NCI-H2107 (cell line): ENCODE results near the gene TNFAIP1.
"Not testable (repeated sequence)": the region's sequence is repeated elsewhere in the genome, so short reads cannot be mapped to it uniquely, and the experiment has no call there.

Experiments used
- DNase-seq: peaks from one replicate; lab custom pipeline; 2025; lab: John Stamatoyannopoulos, UW

TNFAIP1 gene

DNA sequence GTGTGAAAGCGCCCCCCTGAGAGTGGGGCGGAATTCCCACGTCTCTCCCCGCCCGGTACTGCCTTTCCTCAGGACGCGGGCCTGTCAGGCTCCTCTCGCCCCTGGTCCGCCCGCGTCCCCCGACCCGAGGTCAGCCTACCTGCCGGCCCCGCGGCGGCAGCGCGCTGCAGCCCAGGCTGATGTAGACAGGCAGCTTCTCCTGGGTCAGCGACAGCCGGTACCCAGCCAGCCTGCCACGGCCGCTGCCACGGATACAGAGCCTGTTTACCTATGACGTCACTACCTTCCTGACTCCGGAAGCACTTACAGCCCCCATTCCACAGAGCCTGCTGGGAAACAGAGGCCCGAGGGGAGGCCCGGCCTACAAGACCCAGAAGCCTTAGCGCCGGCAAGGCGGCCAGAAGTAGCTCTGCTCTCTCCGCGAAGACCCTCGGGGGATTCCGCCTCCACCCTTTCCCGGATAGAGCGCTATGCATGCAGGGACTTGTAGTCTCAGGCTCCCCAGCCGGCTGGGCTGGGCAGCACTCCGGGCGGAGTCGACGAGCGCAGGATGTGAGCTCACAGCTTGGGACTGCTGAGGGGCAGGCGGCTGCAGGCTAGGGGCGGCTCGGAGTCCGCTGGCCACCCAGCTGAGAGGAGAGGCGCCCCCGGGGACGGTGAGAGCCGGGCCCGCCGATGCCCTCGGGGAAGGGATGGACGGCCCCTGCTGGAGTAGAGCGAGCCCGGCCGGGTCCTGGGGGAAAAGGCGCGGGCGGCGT is at the start of gene TNFAIP1, which contains the start of gene IFT20:
TSS of gene TNFAIP1 (plus strand) at position 561 of the 758 bp plus-strand sequence. CDS start 3,761 bp downstream, outside the sequence.
TSS of gene IFT20 (minus strand) at position 272 of the 758 bp plus-strand sequence. CDS start 3,487 bp downstream, outside the sequence.
- peak; percentile 96 for DNase-seq

- no peak for DNase-seq
Measured at GRCh38 chr17:28285965-28286364, 49.6 kb upstream of the TNFAIP1 start.

- no peak for DNase-seq
Measured at GRCh38 chr17:28290703-28291102, 44.9 kb upstream of the TNFAIP1 start.

DNA sequence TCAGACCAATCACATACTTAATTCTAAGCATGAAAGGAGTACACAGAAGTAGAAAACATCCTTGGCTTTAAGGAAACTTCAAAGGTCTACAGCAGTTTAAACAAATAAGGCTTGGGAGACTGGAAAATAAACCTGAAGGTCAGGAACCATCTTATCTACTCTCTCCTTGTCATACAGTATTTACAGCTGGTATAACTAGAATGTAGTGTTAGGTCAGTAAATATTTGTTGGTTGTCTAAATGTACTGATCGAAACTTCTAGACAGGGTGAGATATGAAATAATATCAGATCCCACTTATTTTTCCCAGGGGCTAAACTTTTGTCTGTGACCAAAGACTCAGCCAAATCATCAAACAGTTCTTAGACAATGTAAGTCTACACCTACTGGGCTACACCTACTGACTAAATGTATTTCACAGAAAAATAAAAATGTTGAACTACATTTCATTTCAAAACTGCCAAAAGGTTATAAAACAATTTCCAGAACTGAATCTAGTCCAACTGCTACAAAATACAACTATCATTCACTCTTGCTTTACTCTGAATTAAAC is 43.7 kb upstream of the TNFAIP1 start:
- DNase-seq = no peak

GRCh38 chr17:28292878-28293277 is 42.7 kb upstream of the TNFAIP1 start:
- DNase-seq = not testable (repeated sequence)

DNA sequence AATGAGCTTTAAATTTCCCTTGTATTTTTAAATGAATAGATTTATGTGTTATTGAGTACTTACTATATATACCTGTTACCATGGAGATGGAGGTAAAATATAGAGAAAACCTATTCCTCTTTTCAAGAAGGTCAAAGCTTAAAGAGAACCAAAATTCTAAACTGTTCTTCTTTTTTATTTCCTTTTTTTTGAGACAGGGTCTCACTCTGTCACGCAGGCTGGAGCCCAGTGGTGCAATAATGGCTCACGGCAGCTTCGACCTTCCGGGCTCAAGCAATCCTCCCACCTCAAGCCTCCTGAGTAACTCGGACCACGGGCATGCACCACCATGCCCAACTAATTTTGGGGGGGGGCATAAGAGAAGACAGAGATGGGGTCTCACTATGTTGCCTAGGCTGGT is 41.6 kb upstream of the TNFAIP1 start:
- no peak for DNase-seq

DNA sequence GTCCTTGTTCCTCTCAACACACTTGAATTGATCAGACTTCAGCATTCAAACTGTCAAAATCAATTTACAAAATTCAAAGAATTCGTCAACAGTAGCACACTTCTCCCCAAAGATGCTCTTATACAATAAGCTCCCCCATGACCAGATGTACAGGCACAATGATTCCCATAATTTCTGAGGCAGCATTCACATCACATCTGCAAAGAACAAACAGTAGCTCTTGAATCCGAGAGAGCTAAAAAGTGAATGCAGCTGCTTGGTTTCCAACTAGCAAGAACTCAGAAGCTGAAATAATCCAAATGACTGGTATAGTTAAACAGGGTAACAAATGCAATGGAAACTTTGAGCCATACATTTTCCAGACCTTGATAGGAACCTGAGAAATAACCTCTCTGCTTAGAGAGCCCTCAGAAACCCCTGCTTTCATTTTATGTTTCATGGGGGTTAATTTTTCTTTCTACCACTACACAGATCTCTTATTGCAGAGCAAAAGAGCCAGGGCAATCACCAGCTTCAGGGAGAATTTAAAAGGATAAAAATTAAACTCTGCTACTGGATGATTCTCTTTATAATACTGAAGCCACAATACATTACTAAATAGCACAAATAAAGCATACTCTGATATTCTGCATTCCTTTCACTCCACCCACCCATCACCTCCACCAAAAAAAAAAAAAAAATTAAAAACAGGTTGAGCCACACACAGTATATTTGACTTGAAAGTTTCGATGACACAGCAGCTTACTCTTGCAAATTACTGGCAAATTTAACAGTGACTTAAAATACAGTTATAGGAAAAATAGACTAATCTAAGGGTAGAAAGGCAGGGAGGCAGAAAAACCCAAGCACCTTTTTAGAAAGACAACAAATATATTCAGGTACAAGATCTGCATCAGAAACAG is 39.6 kb upstream of the TNFAIP1 start:
- no peak for DNase-seq

GRCh38 chr17:28298449-28298848 is 37.1 kb upstream of the TNFAIP1 start:
- DNase-seq = no peak

DNA sequence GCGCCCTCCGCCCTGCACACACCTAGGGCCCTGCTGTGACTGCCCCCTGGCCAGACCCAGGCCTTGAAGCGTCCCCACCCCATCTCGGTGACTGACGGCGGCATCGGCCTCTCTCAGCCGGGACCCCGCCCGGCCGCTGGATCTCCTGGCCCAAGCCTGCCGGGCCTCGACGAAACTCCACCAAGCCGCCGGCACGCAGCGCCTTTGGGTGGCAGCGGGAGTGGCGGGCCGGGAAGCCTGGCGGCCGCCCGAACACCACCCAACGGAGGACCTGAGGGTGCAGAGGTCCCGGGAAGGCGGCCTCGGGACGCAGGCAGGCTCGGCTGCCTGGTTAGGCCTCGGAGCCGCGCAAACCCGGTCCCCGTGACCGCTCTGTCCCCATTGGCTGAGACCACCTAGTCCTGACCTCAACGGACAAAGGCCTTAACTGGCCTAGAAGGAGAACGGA is 28.6 kb upstream of the TNFAIP1 start:
- DNase-seq = no peak

DNA sequence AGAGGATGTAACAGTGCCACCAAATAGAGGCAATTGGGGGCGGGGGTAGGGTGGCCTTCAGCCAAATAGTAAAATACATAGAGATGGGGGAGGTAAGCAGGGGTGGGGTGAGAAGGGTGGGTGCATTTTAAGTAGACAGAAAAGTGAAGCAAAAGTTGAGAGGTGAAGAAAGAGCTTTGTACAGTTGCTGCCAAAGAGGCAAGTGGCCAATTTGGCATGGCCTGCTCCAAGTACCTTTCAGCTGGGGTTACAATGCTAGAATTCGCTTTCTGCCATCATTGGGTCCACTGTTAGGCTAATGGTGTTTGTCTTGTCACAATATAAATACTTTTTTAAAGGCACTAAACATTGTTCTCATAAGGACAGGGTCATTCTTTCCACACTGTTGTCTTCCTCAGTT is 21.7 kb upstream of the TNFAIP1 start:
- no peak for DNase-seq

DNA sequence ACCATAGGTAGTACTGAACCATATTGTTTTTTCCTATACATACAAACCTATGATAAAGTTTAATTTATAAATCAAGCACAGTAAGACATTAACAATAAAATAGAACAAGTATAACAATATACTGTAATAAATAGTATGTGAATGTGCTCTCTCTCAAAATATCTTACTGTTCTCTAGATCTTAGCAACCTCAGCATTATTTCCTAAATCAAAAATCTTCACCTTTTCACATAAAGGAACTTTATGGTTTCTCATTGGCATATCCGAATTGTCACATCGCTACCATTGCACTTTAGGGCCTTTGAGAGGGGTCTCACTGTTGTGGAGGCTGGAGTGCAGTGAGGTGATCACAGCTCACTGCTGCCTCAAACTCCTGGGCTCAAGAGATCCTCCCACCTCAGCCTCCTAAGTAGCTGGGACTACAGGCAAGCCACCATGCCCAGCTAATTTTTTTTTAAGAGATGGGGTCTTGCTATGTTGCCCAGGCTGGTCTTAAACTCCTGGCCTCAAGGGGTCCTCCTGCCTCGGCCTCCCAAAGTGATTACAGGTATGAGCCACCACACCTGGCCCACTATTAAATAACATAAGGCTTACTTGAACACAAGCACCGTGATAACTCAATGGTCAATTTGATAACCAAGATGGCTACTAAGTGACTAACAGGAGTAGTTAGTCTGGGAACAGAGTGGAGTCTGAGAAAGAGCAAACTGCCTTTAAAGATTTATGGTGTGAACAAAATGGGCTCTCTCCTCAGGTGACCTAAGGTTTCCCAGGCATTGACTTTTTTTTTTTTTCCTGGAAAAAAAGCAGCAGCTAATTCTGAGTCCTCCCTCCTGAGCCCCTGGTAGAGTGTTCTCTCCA is 19.5 kb upstream of the TNFAIP1 start:
- DNase-seq = no peak

- no peak for DNase-seq
Measured at GRCh38 chr17:28317099-28317965, 18.2 kb upstream of the TNFAIP1 start.

DNA sequence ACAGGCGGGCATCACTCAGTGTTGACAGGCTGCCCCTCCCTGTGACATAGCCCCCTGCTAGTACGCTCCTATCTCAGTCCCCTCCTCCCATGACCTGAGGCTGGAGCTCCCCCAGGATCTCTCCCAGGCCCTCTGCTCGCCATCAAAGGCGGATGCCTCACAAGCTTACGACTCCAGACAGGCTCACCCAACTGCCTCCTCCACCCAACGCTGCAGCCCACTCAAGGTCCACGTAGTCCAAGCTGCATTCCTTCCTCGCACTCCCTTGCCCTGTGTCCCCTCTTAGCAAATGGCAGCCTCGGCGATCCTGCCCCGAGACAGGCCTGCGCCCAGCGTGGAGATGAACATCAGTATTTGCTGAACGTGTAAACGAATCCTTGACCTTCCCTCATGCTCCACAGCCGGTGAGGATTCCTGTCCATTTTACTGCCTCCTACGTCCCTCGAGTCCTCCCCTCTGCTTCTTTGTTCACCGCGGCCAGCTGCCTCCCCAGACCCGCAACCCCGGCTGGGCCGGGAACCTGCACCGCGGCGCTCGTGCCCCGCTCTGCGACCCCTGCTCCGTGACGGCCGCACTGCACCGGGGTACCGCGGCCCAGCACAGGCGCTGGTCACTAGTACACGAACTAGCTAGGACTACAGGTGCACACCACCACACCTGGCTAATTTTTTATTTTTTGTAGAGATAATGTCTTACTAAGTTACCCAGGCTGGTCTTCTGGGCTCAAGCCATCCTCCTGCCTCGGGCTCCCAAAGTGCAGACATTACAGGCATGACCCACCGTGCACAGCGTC is 17.4 kb upstream of the TNFAIP1 start:
- DNase-seq = no peak

GRCh38 chr17:28318759-28319597 is 16.6 kb upstream of the TNFAIP1 start, which contains the start of gene TMEM97:
Gene TMEM97 (plus strand): TSS chr17:28319200. CDS start chr17:28319240, 40 bp downstream.
- peak; percentile 91 for DNase-seq

DNA sequence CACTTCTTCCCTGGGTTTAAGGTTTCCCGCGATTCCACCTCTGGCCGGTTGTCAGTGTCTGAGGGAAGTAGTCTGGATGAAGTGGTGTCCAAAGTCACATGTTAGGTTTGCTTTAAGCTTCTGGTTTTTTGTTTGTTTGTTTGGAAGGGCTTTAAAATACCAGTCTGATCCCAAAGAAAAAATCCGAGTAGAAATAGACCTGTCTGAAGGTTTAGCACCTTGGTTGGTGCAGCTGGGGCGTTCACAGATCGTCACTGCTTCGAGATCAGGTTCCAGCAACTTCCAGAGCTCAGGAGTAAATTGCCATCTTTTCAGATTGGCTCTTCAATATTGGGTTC is 16.0 kb upstream of the TNFAIP1 start:
- DNase-seq = no peak

- no peak for DNase-seq
Measured at GRCh38 chr17:28320215-28321061, 15.1 kb upstream of the TNFAIP1 start.

DNA sequence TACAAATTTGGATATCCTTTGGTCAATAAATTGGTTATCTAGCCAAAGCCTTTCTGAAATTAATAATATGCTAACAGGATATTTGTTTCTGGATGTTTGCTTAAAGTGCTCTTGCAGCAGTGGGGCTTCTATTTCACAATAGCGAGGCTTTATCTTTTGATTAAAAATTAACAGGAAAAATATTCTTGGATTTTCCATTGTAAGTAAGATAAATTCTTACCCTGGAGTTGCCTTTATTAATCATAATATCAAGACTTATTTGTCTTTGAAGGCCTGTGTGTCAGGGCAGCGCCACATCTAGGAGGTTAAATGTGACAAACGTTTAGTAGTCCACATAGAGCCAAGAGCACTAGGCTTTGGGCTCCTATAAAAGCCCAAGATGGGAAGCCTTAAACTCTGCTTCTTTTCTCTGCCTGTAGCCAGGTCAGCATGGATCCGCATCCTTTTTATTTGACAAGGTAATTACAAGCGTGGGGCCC is 11.3 kb upstream of the TNFAIP1 start:
- DNase-seq = no peak

DNA sequence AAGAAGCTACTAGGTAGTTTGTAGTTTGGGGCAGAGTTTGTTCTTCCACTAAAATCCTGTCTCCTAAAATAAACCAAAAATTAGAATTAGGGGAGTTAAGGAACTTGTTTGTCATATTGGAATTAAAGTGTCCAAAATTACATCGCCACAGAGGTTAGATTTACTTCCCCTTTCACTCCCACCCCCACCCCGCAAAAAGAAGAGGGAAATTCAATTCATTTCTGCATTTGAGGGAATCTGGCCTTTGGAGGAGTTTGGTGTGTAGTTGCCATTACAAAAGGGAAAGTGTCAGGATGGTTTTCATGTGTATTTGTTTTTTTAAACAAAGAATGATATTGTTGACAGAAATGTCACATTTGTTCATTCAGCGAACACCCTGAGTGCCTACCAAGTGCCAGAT is 10.8 kb upstream of the TNFAIP1 start:
- DNase-seq = no peak
